ENCODE results near the gene MVB12B.

MVB12B gene

GRCh38 chr9:126365780-126366179 lies 39.2 kb downstream of the MVB12B start:
- no peak for DNase-seq

- no peak for DNase-seq
These were observed 39.9 kb downstream of the MVB12B start for GRCh38 chr9:126366366-126367011.

GRCh38 chr9:126367139-126367538 lies 40.5 kb downstream of the MVB12B start:
- no peak for DNase-seq

GRCh38 chr9:126367616-126368015 lies 41.0 kb downstream of the MVB12B start:
- DNase-seq: no peak

- no peak for DNase-seq
These were observed 41.4 kb downstream of the MVB12B start for GRCh38 chr9:126368020-126368419.

GRCh38 chr9:126371007-126371870 lies 44.6 kb downstream of the MVB12B start:
- no peak for DNase-seq

GRCh38 chr9:126372716-126373115 lies 46.1 kb downstream of the MVB12B start:
- DNase-seq: no peak

- DNase-seq: no peak
These were observed 46.6 kb downstream of the MVB12B start for GRCh38 chr9:126373241-126373640.

GRCh38 chr9:126374366-126374781 lies 47.7 kb downstream of the MVB12B start:
- no peak for DNase-seq

- DNase-seq: no peak
These were observed 48.8 kb downstream of the MVB12B start for GRCh38 chr9:126375386-126375785.

- no peak for DNase-seq
These were observed 49.9 kb downstream of the MVB12B start for GRCh38 chr9:126376311-126377175.

- no peak for DNase-seq
These were observed 50.5 kb downstream of the MVB12B start for GRCh38 chr9:126377176-126377509.

- no peak for DNase-seq
These were observed 50.9 kb downstream of the MVB12B start for GRCh38 chr9:126377536-126377935.

- DNase-seq: no peak
These were observed 52.1 kb downstream of the MVB12B start for GRCh38 chr9:126378761-126379160.

GRCh38 chr9:126379661-126380360 lies 53.2 kb downstream of the MVB12B start:
- DNase-seq: no peak

GRCh38 chr9:126380447-126380846 lies 53.8 kb downstream of the MVB12B start:
- DNase-seq: no peak

- no peak for DNase-seq
These were observed 54.6 kb downstream of the MVB12B start for GRCh38 chr9:126381195-126381594.

- no peak for DNase-seq
These were observed 56.9 kb downstream of the MVB12B start for GRCh38 chr9:126383406-126384046.

- DNase-seq: no peak
These were observed 58.3 kb downstream of the MVB12B start for GRCh38 chr9:126384926-126385325.

GRCh38 chr9:126386088-126386487 lies 59.5 kb downstream of the MVB12B start:
- no peak for DNase-seq

GRCh38 chr9:126386776-126387175 lies 60.1 kb downstream of the MVB12B start:
- DNase-seq: no peak

GRCh38 chr9:126388964-126389708 lies 62.5 kb downstream of the MVB12B start:
- DNase-seq: no peak

All from CD4-positive, alpha-beta T cell treated with Interleukin-4 for 4 hours (primary cell).